SU-DHL-6 (cell line): ENCODE data around the gene LSP1.
"Not testable (repeated sequence)": the region's sequence is repeated elsewhere in the genome, so short reads cannot be mapped to it uniquely, and the experiment has no call there.

ENCODE experiments used
- H2AFZ ChIP-seq: fragments of 200-600 bp; sonication (generic); 2 replicates; pipeline ENCODE4 v1.6.1; 2014; ENCODE audit warnings: low read depth, mild to moderate bottlenecking, moderate library complexity, mixed read lengths, antibody characterized with exemption, low read length; ENCODE audit not compliant: severe bottlenecking
- H3F3A ChIP-seq: fragments of 200-600 bp; shearing (Covaris generic); 2 replicates; pipeline ENCODE4 v1.6.0; 2016; ENCODE audit warnings: antibody characterized with exemption, mild to moderate bottlenecking; ENCODE audit not compliant: insufficient read depth
- H3K27ac ChIP-seq: fragments of 200-600 bp; sonication (generic); 2 replicates; pipeline ENCODE4 v1.5.1; 2016; ENCODE audit warnings: low read depth, mild to moderate bottlenecking, low read length, moderate library complexity, mixed read lengths
- H3K27me3 ChIP-seq: fragments of 200-600 bp; sonication (generic), shearing (Covaris generic); 2 replicates; pipeline ENCODE4 v1.6.0; 2014; ENCODE audit warnings: mild to moderate bottlenecking, low read length
- H3K36me3 ChIP-seq: fragments of 200-600 bp; sonication (generic); 2 replicates; pipeline ENCODE4 v1.6.1; 2014; ENCODE audit warnings: mild to moderate bottlenecking, low read length, mixed read lengths
- H3K4me2 ChIP-seq: fragments of 300-600, 200-600 bp; shearing (Covaris generic), sonication (generic); 2 replicates; pipeline ENCODE4 v1.6.0; 2014; ENCODE audit warnings: low read length, low read depth, mild to moderate bottlenecking; ENCODE audit not compliant: poor library complexity, severe bottlenecking
- H3K4me3 ChIP-seq: fragments of 200-600 bp; sonication (generic); 2 replicates; pipeline ENCODE4 v1.5.1; 2014; ENCODE audit warnings: antibody characterized with exemption, low read length, mild to moderate bottlenecking, mixed read lengths; ENCODE audit not compliant: insufficient read depth, poor library complexity, severe bottlenecking
- H3K79me2 ChIP-seq: fragments of 200-600 bp; sonication (generic); 2 replicates; pipeline ENCODE4 v1.6.1; 2014; ENCODE audit warnings: mild to moderate bottlenecking, low read length, moderate library complexity; ENCODE audit not compliant: insufficient read depth
- H3K9ac ChIP-seq: fragments of 200-600 bp; sonication (generic); 2 replicates; pipeline ENCODE4 v1.7.0; 2014; ENCODE audit warnings: mild to moderate bottlenecking, low read length
- H3K9me2 ChIP-seq: fragments of 200-600 bp; sonication (generic); replicated peaks from 2 replicates; pipeline ENCODE4 v1.6.1; 2014; ENCODE audit warnings: low read length; ENCODE audit not compliant: insufficient read depth
- H3K9me3 ChIP-seq: fragments of 200-600 bp; sonication (generic); 2 replicates; pipeline ENCODE4 v1.6.1; 2014; ENCODE audit warnings: low read length, mixed read lengths; ENCODE audit not compliant: insufficient read depth
- H4K20me1 ChIP-seq: fragments of 200-600 bp; sonication (generic); 2 replicates; pipeline ENCODE4 v1.6.1; 2014; ENCODE audit warnings: low read depth, mild to moderate bottlenecking, antibody characterized with exemption, low read length, moderate library complexity, mixed read lengths
- EZH2phosphoT487 ChIP-seq: fragments of 200-600 bp; sonication (generic), shearing (Covaris generic); conservative IDR thresholded peaks from 2 replicates; pipeline ENCODE4 v1.6.1; 2018; ENCODE audit warnings: mild to moderate bottlenecking, antibody characterized with exemption, low read length, moderate library complexity, mixed read lengths
- TF ChIP-seq, protein P1 (sequence below): fragments of 200-600 bp; sonication (generic); IDR thresholded peaks from one replicate; pipeline ENCODE4 v1.5.1; 2017; ENCODE audit warnings: antibody characterized with exemption, mild to moderate bottlenecking, low read length, moderate library complexity; ENCODE audit not compliant: insufficient read depth, poor library complexity, severe bottlenecking

The LSP1 gene

DNA sequence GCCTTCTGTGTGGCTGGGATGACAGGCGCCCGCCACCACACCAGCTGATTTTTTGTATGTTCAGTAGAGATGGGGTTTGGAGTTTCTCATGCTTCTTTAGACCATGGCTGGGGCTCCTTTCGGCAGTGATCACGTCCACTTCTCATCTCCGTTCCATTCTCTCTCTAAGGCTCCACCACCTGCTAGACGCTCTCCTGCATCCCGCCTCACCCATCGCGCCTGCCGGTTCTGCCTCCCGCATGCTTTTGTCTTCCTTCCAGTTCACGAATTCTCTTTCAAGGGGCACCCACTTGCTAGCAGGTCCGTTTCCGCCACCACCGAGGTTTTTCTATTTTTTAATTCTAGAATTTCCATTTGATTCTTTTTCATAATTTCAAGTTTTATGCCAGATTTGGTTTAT lies 40.1 kb upstream of the LSP1 start:
- H3K27ac ChIP-seq, result no peak overlapping the region

DNA sequence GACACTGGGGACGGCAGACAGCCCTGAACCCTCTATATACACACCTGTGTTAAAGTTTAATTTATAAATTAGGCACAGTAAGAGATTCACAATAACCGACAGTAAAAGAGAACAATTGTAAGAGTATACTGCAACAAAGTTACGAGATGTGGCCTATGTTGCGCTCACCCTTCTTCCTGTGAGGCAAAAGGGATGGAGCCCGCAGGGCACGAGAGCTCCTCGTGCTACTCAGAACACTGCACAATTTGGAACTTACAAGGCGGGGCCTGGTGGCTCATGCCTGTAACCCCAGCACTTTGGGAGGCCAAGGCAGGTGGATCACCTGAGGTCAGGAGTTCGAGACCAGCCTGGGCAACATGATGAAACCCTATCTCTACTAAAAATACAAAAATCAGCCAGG lies 39.5 kb upstream of the LSP1 start:
- not testable (repeated sequence) for H3F3A ChIP-seq, H3K9me3 ChIP-seq, H3K4me3 ChIP-seq, H3K36me3 ChIP-seq, H3K9me2 ChIP-seq, H3K27ac ChIP-seq, H2AFZ ChIP-seq, H4K20me1 ChIP-seq, H3K4me2 ChIP-seq, H3K27me3 ChIP-seq, H3K79me2 ChIP-seq, H3K9ac ChIP-seq

More for the DNA sequence above, 40.1 kb upstream of the LSP1 start:
- no peak overlapping the region for H3K9ac ChIP-seq
- H3K36me3 ChIP-seq, result no peaks in the 10 kb centered on the region
- no peaks in the 10 kb centered on the region for H3F3A ChIP-seq
- H3K9me3 ChIP-seq, result no peaks in the 10 kb centered on the region
- H4K20me1 ChIP-seq, result no peaks in the 10 kb centered on the region
- no peaks in the 10 kb centered on the region for H3K27me3 ChIP-seq
- no peak overlapping the region for H3K4me3 ChIP-seq
- no peak overlapping the region for H2AFZ ChIP-seq
- H3K4me2 ChIP-seq, result no peak overlapping the region
- TF ChIP-seq EZH2phosphoT487, result no peak
- TF ChIP-seq, protein P1, sequence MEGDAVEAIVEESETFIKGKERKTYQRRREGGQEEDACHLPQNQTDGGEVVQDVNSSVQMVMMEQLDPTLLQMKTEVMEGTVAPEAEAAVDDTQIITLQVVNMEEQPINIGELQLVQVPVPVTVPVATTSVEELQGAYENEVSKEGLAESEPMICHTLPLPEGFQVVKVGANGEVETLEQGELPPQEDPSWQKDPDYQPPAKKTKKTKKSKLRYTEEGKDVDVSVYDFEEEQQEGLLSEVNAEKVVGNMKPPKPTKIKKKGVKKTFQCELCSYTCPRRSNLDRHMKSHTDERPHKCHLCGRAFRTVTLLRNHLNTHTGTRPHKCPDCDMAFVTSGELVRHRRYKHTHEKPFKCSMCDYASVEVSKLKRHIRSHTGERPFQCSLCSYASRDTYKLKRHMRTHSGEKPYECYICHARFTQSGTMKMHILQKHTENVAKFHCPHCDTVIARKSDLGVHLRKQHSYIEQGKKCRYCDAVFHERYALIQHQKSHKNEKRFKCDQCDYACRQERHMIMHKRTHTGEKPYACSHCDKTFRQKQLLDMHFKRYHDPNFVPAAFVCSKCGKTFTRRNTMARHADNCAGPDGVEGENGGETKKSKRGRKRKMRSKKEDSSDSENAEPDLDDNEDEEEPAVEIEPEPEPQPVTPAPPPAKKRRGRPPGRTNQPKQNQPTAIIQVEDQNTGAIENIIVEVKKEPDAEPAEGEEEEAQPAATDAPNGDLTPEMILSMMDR, result no peak
- H3K9me2 ChIP-seq, result no peaks in the 10 kb centered on the region
- H3K79me2 ChIP-seq, result no peaks in the 10 kb centered on the region

DNA sequence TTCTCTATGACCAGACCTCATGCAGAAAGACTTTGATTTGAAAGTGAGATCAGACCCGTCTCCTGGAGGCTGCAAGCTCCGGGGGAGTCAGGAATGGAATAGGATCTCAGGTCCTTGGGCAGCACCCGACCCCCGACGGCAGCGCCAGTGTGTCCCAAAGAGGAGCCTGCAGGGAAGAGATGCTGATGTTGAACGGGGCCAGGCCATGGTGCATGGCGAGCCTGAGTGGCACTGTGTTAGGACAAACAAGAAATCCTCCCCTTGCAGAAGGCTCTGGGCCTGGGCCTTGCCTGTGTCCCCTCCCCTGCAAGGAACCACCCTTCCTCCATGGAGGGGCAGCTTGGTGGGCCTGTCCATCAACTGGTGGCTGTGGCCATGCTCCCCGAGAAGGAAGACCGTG lies 38.2 kb upstream of the LSP1 start:
- no peak overlapping the region for H3K9ac ChIP-seq
- no peak overlapping the region for H3K4me2 ChIP-seq
- H3F3A ChIP-seq, result no peaks in the 10 kb centered on the region
- H3K9me2 ChIP-seq, result no peaks in the 10 kb centered on the region
- no peak for TF ChIP-seq EZH2phosphoT487
- TF ChIP-seq, protein P1, result no peak
- H3K79me2 ChIP-seq, result no peaks in the 10 kb centered on the region
- no peaks in the 10 kb centered on the region for H3K36me3 ChIP-seq
- H4K20me1 ChIP-seq, result no peaks in the 10 kb centered on the region
- no peaks in the 10 kb centered on the region for H3K9me3 ChIP-seq
- H3K4me3 ChIP-seq, result no peak overlapping the region
- H3K27me3 ChIP-seq, result no peaks in the 10 kb centered on the region
- no peak overlapping the region for H3K27ac ChIP-seq
- H2AFZ ChIP-seq, result no peak overlapping the region

DNA sequence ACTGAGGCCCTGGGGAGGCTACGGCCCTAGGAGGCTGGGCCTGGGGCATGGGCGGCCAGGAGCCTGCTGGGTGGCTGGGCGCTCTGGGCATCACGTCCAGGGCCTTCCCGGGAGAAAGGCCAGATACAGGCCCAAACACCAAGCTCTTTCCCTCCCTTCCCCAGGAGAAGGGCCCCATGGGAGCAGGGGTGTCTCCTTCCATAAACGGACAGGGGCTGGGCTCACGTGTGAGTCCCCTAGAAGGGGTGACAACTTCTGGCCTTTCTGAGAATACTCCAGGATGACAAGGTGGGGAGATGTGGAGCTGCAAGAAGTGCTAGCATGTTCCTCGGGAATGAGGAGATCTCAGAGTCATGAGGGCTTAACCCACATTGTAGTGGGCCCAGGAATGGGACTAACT lies 37.6 kb upstream of the LSP1 start:
- H3K9me3 ChIP-seq, result no peaks in the 10 kb centered on the region
- H3K27ac ChIP-seq, result no peak overlapping the region
- no peaks in the 10 kb centered on the region for H3K36me3 ChIP-seq
- no peaks in the 10 kb centered on the region for H3K79me2 ChIP-seq
- H2AFZ ChIP-seq, result no peak overlapping the region
- no peak overlapping the region for H3K4me3 ChIP-seq
- H3K9me2 ChIP-seq, result no peaks in the 10 kb centered on the region
- H3K9ac ChIP-seq, result no peak overlapping the region
- H3K27me3 ChIP-seq, result no peaks in the 10 kb centered on the region
- TF ChIP-seq, protein P1, result no peak
- TF ChIP-seq EZH2phosphoT487, result no peak
- no peak overlapping the region for H3K4me2 ChIP-seq
- no peaks in the 10 kb centered on the region for H3F3A ChIP-seq
- H4K20me1 ChIP-seq, result no peaks in the 10 kb centered on the region
